GM21825 (cell line): ENCODE results near the gene ACKR4.
"Not testable (repeated sequence)": the region's sequence is repeated elsewhere in the genome, so short reads cannot be mapped to it uniquely, and the experiment has no call there.

Experiments used
- ATAC-seq: cut with Tn5 transposase; IDR thresholded peaks from one replicate; pipeline ENCODE4 v1.9.1; 2021; ENCODE audit warnings: mild to moderate bottlenecking, moderate library complexity; ENCODE audit not compliant: unreplicated experiment

Gene ACKR4

DNA sequence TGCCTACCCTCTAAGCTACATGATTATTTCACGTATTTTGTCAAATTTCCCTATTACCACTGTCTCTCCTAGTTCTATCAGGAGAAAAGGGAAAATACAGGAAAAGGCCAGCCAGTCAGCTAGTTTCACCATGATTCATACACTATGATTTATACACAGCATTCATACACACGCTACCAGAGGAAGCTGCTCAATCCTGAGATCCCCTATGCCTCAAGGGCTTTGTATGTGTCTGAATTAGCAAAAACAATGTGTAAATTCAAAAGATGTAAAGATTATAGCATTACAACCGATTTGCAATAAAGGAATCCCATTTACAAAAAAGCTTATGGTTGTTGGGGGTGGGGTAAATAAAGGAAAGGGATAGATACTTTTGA lies 3.1 kb upstream of the ACKR4 start:
- ATAC-seq = no peak

DNA sequence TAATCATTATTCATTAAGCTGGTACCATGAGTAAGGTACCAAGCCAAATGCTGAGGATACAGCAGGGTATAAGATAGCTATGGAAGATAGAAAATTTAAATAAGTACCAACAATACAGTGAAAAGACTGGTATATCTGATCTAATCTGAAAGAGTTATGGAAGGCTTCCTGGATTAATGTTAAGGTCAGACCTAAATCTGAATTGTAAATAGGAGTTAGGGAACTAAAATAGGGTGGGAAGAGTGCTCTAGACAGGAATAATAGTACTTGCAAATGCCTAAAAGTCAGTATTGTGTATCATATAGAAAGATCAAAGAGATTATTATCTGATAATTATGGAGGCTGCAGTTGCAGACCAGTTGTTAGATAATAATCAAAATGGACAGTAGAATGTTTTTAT lies 2.6 kb upstream of the ACKR4 start:
- no peak for ATAC-seq

DNA sequence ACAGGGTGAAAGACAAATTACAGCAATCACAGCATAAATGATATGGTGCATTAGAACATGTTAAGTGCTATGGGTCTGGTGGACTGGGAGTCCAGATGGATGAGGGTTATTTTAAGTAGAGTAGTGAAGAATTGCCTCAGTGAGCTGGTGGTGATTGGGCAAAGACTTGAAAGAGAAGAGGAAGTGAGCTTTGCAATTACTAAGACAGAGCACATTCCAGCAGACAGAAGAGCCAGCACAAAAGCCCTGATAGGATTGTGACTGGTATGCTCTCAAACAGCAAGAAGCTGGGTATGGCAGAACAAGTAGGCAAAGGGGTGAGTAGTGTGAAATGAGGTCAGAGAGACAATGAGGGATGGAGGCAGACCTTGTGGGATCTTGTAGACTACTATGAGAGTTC lies 2.1 kb upstream of the ACKR4 start:
- ATAC-seq = no peak

- no peak for ATAC-seq
Observed at GRCh38 chr3:132596326-132596725, 744 bp upstream of the ACKR4 start.

- ATAC-seq = no peak
Observed at GRCh38 chr3:132597660-132598059, 590 bp downstream of the ACKR4 start.

DNA sequence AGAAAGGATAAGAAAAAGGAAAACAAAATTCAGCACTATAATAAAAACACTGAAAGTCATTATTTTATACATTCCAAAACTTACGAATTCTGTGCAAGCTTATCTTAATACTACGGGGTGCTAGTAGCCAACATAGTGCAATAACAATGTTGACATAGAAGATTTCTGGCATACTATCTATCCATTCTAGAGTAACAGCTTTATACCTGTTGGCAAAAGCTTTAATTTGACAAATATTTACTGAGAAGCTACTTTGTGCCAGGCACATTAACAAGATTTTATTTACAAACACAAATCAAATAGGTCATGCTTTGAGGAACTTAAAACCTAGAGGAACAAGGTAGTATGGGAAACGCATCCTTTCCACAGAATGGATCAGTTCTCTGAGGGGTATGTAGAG lies 1.1 kb downstream of the ACKR4 start:
- no peak for ATAC-seq

GRCh38 chr3:132600614-132601013 lies 3.5 kb downstream of the ACKR4 start:
- ATAC-seq = not testable (repeated sequence)

DNA sequence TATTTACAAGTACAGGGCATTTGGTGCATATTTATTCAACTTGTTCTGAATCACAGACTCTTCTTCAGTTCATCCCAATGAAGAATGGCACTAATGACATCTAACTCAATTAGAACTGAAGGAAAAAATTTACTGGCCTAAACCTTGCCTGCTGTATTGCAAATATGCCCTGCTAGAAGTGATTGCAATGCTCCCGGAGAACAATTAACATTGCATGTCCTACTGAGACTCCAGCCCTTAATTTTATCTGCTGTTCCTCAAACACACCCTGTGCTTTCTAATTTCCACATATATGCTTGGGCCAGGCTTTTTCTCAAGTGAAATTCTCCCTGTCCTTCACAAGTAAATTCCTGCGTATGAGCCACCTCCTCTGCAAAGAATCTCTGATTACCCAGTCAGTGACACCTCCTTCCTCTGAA lies 8.3 kb downstream of the ACKR4 start:
- no peak for ATAC-seq

DNA sequence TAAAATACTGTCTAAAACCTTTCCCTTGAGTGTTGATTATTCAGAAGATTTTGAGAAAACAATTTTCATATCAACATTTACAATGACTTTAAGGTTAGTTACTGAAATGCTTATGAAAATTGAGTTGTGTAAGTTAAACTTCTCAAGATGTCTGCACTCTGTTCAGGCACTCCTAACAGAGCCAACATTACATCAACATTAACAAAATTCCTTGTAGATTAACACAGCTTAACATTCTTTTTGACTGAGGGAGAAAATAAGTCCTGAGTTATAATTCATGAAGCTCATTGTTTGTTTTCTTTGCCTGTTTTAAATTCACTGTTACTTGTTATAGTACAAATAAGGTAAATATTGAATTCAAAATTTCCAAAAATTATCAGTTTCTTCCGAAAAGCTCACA lies 9.0 kb downstream of the ACKR4 start:
- ATAC-seq = no peak

DNA sequence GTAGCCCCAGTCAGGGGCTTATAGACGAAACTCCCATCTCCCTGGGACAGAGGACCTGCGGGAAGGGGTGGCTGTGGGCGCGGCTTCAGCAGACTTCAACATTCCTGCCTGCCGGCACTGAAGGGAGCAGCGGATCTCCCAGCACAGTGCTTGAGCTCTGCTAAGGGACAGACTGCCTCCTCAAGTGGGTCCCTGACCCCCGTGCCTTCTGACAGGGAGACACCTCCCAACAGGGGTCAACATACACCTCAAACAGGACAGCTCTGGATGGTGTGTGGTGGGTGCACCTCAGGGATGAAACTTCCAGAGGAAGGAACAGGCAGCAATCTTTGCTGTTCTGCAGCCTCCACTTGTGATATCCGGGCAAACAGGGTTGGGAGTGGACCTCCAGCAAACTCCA lies 9.6 kb downstream of the ACKR4 start:
- ATAC-seq = not testable (repeated sequence)

GRCh38 chr3:132615301-132615700 lies 18.2 kb downstream of the ACKR4 start:
- ATAC-seq = not testable (repeated sequence)

DNA sequence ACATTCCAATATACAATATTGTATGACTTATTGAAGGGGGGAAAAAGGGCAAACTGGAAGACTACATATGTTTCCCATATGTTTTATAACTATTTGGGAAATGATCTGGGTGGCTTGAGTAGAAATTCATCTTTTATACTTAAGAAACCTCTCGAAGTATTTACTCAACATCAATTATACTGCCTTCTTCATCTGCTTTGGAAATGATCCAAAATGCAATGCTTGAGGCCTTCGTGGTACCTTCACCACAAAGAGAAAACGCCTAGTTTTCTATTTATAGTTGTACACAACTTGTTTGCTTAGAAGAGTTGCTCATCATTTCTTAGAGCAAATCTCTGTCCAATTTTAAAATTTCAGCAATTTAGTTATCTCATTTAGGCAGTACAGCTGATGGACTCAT lies 18.8 kb downstream of the ACKR4 start:
- no peak for ATAC-seq

- no peak for ATAC-seq
Observed at GRCh38 chr3:132616780-132617179, 19.7 kb downstream of the ACKR4 start.

DNA sequence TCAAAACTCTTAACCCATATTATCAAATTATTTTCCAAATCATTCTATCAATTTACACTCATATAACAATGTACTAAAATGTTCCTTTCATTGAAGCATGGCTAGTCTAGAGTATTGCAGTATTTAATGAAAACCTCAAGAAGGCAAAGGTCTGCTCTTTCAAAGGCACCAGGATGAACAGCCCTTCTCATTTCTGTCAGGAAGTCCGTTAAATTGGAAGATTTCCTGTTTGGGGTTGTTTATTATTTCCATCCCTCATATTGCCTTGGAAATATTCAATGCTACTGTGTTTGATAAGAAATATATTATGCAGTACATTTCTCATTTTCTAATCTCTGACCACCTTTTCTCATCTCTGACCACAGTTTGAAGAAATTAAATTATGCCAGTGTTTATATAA lies 25.1 kb downstream of the ACKR4 start:
- ATAC-seq = no peak

DNA sequence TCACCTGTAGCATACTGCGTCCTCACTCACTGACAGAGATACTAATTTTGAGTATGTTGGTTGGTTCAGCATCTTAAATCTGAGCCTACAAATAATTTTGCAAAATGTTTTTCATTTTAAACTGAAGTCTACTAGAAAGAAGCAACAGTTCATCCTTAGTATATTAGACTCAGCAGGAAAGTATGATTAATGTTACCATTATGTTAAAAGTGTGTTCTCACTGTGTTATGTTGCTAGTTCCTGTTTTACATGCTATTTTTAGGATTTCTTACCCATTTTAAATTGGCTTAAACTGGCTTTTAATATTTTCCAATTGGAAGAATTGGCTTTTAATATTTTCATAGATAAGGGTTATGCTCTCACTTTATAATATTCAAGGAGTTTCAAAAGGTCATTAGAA lies 25.7 kb downstream of the ACKR4 start:
- no peak for ATAC-seq

DNA sequence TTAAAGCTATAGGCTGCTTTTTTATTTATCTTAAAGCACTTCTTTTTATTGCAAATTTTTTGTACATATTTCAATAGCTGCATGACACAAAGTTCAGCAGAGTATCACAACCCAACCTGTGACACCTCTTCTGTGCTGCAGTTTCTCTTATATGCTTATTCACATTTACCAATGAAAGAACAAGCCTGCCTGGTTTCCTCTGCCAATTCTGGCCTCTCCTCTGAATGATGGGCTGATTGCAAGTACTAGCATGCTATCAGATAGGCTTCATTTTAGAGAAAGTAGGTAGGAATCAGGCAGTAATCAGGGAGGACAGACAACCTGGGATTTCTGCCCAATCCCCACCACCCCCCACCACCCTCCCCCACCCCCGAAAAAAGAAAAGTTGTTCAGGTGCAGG lies 26.6 kb downstream of the ACKR4 start:
- ATAC-seq = no peak

DNA sequence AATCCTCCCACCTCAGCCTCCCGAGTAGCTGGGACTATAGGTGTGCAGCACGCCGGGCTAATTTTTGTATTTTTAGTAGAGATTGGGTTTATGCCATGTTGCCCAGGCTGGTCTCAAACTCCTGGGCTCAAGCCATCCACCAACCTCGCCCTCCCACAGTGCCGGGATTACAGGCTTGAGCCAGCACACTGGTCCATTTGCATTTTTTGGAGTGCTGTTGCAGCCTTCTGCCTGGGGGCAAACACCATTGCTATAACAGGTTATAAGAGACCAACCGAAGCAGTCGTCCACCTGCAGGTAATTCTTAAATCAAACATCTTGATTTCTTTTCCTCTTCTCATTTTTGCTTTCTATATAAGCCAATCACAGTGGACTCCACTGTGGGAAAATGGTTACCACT lies 27.7 kb downstream of the ACKR4 start:
- ATAC-seq = no peak

DNA sequence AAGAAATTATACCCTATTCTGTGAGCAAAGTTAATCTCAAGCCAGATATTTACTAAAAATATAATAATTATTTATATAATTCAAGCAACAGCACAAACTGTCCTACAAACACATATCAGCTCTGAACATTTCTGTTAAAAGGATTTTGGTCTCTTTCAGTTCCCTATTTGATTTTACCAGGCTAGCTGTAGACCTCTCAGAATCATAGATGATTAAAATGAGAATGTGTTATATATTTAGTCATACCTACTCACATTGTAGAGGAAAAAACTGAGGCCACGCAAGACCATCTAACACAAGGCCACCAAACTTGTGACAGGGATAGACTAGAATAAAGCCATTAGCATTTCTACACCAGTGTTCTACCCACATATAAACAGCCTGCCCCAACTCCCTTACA lies 28.5 kb downstream of the ACKR4 start:
- peak; percentile 71 for ATAC-seq

- no peak for ATAC-seq
Observed at GRCh38 chr3:132626955-132627354, 29.9 kb downstream of the ACKR4 start.

DNA sequence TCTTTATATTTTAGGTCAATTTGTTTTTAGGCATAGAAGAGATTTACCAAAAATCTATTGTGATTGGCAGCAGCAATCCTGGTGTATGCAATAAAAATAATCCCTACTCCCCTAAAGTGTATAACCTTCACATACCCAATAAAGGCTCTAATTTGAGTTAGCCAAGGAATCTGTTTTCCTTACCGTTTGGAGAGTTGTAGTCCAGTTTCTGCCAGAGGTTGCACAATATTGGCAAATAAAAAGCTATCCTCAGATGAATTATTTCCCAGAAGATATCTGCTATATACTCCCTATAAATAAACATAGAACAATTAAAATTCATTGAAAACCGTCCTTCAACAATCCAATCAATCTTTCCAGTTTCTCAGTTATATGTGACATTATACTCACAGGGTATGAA lies 31.1 kb downstream of the ACKR4 start:
- no peak for ATAC-seq

DNA sequence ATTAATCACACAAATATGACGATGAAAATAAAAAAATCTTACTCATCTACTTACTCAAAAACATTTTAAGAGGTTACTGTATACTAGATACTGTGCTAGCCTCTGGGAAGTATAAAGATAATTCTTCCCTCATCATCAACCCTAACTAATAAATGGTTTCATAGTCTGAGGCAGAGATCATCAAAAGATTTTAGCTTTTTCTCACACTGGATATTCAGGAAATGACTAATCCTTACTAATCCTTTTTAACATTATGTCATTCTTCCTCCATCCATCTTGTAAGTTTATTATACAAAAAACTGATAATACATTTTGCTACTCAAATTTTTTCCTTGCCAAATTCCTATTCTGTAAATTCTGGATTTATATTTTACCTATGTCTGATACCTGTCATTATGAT lies 32.9 kb downstream of the ACKR4 start:
- no peak for ATAC-seq

DNA sequence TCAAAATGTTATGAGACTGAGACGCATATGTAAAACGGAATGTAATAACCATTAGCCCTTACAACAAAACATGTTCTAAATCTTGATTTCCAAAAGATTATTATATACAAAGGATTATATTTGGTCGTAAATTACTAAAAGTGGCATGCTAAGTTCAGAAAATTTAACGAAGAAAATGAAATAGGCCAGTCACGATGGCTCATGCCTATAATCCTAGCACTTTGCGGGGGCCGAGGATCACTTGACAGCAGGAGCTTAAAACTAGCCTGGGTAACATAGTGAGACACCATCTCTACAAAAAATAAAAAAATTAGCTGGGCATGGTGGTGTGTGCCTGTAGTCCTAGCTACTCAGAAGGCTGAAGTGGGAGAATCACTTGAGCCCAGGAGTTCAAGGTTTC lies 33.5 kb downstream of the ACKR4 start:
- no peak for ATAC-seq

GRCh38 chr3:132635052-132635451 lies 38.0 kb downstream of the ACKR4 start:
- ATAC-seq = no peak

DNA sequence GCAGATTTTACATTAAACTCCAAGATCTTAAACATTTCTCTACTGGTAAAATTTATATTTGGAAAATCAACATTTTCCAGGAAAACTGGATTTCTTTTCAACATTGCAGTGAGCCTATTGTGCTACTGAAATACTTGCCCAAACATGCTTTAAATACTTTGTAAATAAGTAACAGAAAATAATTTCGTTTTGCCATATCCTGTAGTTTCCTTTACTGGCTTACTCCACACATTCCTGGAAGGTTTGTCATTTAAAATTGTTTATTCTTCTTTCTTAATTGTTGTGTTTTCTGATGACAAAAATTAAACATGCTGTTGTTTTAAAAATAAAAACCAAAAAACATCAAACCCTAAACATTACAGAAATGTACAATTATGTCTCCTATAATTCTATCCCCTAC lies 40.5 kb downstream of the ACKR4 start:
- ATAC-seq = no peak
